Caco-2 (cell line): ENCODE data around the gene TMEM30B. TPM values are rescaled to one million over a fixed set of nuclear protein-coding genes. Genes with fewer than 3 reads are reported as not detected.

Experiments
- BruUV-seq: library from RNA; stranded (reverse); fragments of 400-500 nt; replicated peaks from 2 replicates; lab custom pipeline; 2021; lab: Mats Ljungman, UMichigan
- CTCF ChIA-PET: fragments of 300-600 bp; sonication (Branson Sonifier 250); formaldehyde crosslinking; loops from one replicate; lab custom pipeline; 2022; ENCODE audit warnings: antibody characterized with exemption; lab: Charles Lee
- POLR2A ChIA-PET: fragments of 300-600 bp; sonication (Branson Sonifier 250); formaldehyde crosslinking; loops from one replicate; lab custom pipeline; 2022; ENCODE audit warnings: antibody characterized with exemption; lab: Charles Lee
- DNase-seq, 2 experiments: peaks; one replicate each; pipeline versions ENCODE4 v3.0.0 to v3.0.0-alpha.2; 2020 to 2022
- H3K27me3 ChIP-seq: replicated peaks from 2 replicates; pipeline ENCODE4 v1.6.0; 2011; ENCODE audit warnings: low read length; ENCODE audit not compliant: control insufficient read depth, insufficient read depth
- H3K36me3 ChIP-seq: 2 replicates; pipeline ENCODE4 v1.5.1; 2011; ENCODE audit warnings: low read length; ENCODE audit not compliant: control insufficient read depth, insufficient read depth
- H3K4me1 ChIP-seq: fragments of 250-450 bp; sonication (Bioruptor Pico); 2 replicates; pipeline ENCODE4 v1.5.1; 2020; ENCODE audit warnings: mild to moderate bottlenecking
- H3K4me3 ChIP-seq: 2 replicates; pipeline ENCODE4 v1.5.1; 2011; ENCODE audit warnings: low read depth, mild to moderate bottlenecking, control low read depth, low read length
- H3K9me3 ChIP-seq: fragments of 250-450 bp; sonication (Bioruptor Pico); 2 replicates; pipeline ENCODE4 v1.5.1; 2020; ENCODE audit warnings: mild to moderate bottlenecking, moderate library complexity
- H3K27ac Mint-ChIP-seq: one replicate; pipeline ENCODE4 v1.8.0; 2022; ENCODE audit warnings: mixed read lengths; ENCODE audit not compliant: unreplicated experiment
- H3K27me3 Mint-ChIP-seq: one replicate; pipeline ENCODE4 v1.8.0; 2022; ENCODE audit warnings: mixed read lengths; ENCODE audit not compliant: insufficient read depth, unreplicated experiment
- H3K36me3 Mint-ChIP-seq: one replicate; pipeline ENCODE4 v1.8.0; 2022; ENCODE audit warnings: mild to moderate bottlenecking, mixed read lengths; ENCODE audit not compliant: insufficient read depth, unreplicated experiment
- H3K4me1 Mint-ChIP-seq: one replicate; pipeline ENCODE4 v1.8.0; 2022; ENCODE audit warnings: low read depth, mixed read lengths; ENCODE audit not compliant: unreplicated experiment
- H3K4me3 Mint-ChIP-seq: one replicate; pipeline ENCODE4 v1.8.0; 2022; ENCODE audit warnings: mild to moderate bottlenecking, moderate library complexity, mixed read lengths; ENCODE audit not compliant: unreplicated experiment
- H3K9me3 Mint-ChIP-seq: one replicate; pipeline ENCODE4 v1.8.0; 2022; ENCODE audit warnings: mixed read lengths; ENCODE audit not compliant: unreplicated experiment
- intact Hi-C: fragments of 100-400 bp; cut with micrococcal nuclease; formaldehyde crosslinking; loops from one replicate; pipeline ENCODE4 v1.10.0; 2022; ENCODE audit not compliant: unreplicated experiment
- total RNA-seq: library from RNA; stranded (reverse); gene quantifications from 2 replicates; pipeline ENCODE4 v1.2.3, GENCODE V29; 2022
- TF ChIP-seq, protein P1 (sequence below), 2 experiments: fragments of 200-600 bp in 1 of 2; IDR thresholded peaks; 1 replicate in 1 of 2; 2 replicates in 1 of 2; pipeline versions ENCODE4 v1.5.1 to v1.8.0; 2011 to 2022; ENCODE audit warnings: antibody characterized with exemption in 1 of 2, control low read depth in 1 of 2, inconsistent platforms in 1 of 2, low read depth in 1 of 2, low read length in 1 of 2, mild to moderate bottlenecking in 1 of 2, moderate library complexity in 1 of 2; ENCODE audit not compliant: insufficient read depth in 1 of 2, severe bottlenecking in 1 of 2, unreplicated experiment in 1 of 2

The TMEM30B gene
- total RNA-seq, 1 experiment from 2014 or later, result 32.5 TPM

DNA sequence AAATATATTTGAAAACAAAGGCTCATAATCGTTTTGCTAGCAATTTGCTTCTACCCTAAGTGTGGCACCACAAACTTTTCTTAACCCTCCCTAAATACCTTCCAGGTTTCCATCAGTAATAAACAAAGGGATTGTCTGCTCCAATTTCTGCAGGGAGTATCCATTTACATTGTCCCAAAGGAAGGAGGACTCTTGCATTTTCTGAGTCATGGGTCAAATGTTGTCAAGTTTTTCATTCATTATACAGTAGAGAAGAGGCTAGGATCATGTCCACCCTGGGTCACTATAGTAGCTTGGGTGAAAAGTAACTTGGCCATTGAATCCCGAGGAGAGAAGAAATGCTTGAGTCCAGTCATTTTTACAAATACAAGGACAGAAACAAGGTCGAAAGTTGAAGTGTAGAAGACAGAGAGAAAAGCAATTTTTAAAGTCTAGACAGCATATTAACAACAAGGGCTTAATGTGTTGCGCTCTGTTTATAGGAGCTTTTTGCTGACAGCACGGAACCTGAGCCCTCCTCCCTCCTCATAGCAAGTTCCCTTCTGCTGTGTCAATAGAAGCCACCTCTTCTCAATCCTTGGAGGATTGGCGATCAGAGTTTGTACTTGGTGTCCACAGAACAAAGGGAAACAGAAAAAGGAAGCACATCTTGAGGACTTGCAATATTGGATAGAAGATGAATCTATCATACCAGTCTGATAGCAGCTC, 53.1 kb downstream of the TMEM30B start:
- H3K36me3 ChIP-seq, result no peaks in the 10 kb centered on the region
- DNase-seq, result no peak
- TF ChIP-seq, protein P1, sequence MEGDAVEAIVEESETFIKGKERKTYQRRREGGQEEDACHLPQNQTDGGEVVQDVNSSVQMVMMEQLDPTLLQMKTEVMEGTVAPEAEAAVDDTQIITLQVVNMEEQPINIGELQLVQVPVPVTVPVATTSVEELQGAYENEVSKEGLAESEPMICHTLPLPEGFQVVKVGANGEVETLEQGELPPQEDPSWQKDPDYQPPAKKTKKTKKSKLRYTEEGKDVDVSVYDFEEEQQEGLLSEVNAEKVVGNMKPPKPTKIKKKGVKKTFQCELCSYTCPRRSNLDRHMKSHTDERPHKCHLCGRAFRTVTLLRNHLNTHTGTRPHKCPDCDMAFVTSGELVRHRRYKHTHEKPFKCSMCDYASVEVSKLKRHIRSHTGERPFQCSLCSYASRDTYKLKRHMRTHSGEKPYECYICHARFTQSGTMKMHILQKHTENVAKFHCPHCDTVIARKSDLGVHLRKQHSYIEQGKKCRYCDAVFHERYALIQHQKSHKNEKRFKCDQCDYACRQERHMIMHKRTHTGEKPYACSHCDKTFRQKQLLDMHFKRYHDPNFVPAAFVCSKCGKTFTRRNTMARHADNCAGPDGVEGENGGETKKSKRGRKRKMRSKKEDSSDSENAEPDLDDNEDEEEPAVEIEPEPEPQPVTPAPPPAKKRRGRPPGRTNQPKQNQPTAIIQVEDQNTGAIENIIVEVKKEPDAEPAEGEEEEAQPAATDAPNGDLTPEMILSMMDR (IDR thresholded peaks at IDR 0.05; ENCODE audit: insufficient read depth in 1 of 2, low read depth in 1 of 2, low read length in 1 of 2, severe bottlenecking in 1 of 2, unreplicated experiment in 1 of 2), result no peak
- Mint-ChIP-seq H3K4me1 (no peaks in the 10 kb centered on the region), H3K27me3 (peaks cover 9% of the 10 kb centered on the region), H3K4me3 (no peak overlapping the region), H3K27ac (no peak overlapping the region), H3K36me3 (no peaks in the 10 kb centered on the region), H3K9me3 (no peaks in the 10 kb centered on the region)
- BruUV-seq, result no TSS peak
- H3K27me3 ChIP-seq, result no peaks in the 10 kb centered on the region
- POLR2A ChIA-PET, result no interaction called here
- H3K9me3 ChIP-seq, result no peaks in the 10 kb centered on the region
- H3K4me1 ChIP-seq, result no peaks in the 10 kb centered on the region
- H3K4me3 ChIP-seq, result no peak overlapping the region
- intact Hi-C loops, result no loop called here
- CTCF ChIA-PET, result no interaction called here

Other genes starting within 250 kb of the TMEM30B start
- gene PRKCH, start 40.2 kb upstream of the TMEM30B start, total RNA-seq, result 17.8 and 18.3 TPM in 2 replicates